A549 (cell line): ENCODE measurements around the gene TM7SF2.

ENCODE experiments used
- CEBPB ChIP-seq, 2 experiments: fragments of >200 bp in 1 of 2; sonication (Bioruptor Twin) in 1 of 2; formaldehyde crosslinking in 1 of 2; IDR thresholded peaks; 2 replicates each; pipeline ENCODE4 v1.6.1; 2012 to 2016
- CTCF ChIP-seq: fragments of >200 bp; sonication (Bioruptor Twin); formaldehyde crosslinking; IDR thresholded peaks from 3 replicates; pipeline ENCODE4 v1.5.1; 2016
- KDM5A ChIP-seq: fragments of 200-600 bp; sonication (generic); IDR thresholded peaks from 2 replicates; pipeline ENCODE4 v1.6.1; 2016; ENCODE audit warnings: antibody characterized with exemption, mild to moderate bottlenecking
- MAZ ChIP-seq: fragments of 150-350 bp; IDR thresholded peaks from 2 replicates; pipeline ENCODE4 v1.6.1; 2014; ENCODE audit warnings: antibody characterized with exemption, low read depth, low read length, borderline replicate concordance
- NR3C1 ChIP-seq: fragments of >200 bp; sonication (Bioruptor Twin); formaldehyde crosslinking; IDR thresholded peaks from 3 replicates; pipeline ENCODE4 v1.6.1; 2017
- POLR2A ChIP-seq: IDR thresholded peaks from 2 replicates; pipeline ENCODE4 v1.6.1; 2012; ENCODE audit warnings: mild to moderate bottlenecking, low read length
- SMC3 ChIP-seq: fragments of >200 bp; sonication (Bioruptor Twin); formaldehyde crosslinking; IDR thresholded peaks from 3 replicates; pipeline ENCODE4 v1.6.1; 2018; ENCODE audit warnings: inconsistent platforms

- TF ChIP-seq SMC3 (no peak), CEBPB (IDR thresholded peaks at IDR 0.05) (no peak), CTCF (no peak), POLR2A (no peak), NR3C1 (no peak), MAZ (no peak), KDM5A (no peak)
These were observed 32.8 kb upstream of the TM7SF2 start for GRCh38 chr11:65078786-65079342.
